ENCODE results near the gene EIF4G3.

Gene EIF4G3

GRCh38 chr1:21165076-21165475 is 11.6 kb downstream of the EIF4G3 start:
- H3K4me3 ChIP-seq (ENCODE audit: low read depth in 1 of 2, low read length in 2 of 2): no peak overlapping the region
- peaks cover 0 to 17% of the 10 kb centered on the region in 2 donors for H3K4me1 ChIP-seq (ENCODE audit: control insufficient read depth in 1 of 2, insufficient read depth in 2 of 2, low read length in 2 of 2)
- no peak overlapping the region for H3K27ac ChIP-seq (ENCODE audit: low read length)
- H3K36me3 ChIP-seq (ENCODE audit: control insufficient read depth in 1 of 2, insufficient read depth in 2 of 2, low read length in 2 of 2): peaks cover 3 to 6% of the 10 kb centered on the region in 2 donors
- H3K27me3 ChIP-seq (ENCODE audit: low read depth, low read length): no peaks in the 10 kb centered on the region
- H3K9me3 ChIP-seq (ENCODE audit: control insufficient read depth in 1 of 2, low read length in 2 of 2): no peaks in the 10 kb centered on the region

- no peaks in the 10 kb centered on the region for H3K9me3 ChIP-seq (ENCODE audit: control insufficient read depth in 1 of 2, low read length in 2 of 2)
- H3K4me1 ChIP-seq (ENCODE audit: control insufficient read depth in 1 of 2, insufficient read depth in 2 of 2, low read length in 2 of 2): peaks cover 0 to 17% of the 10 kb centered on the region in 2 donors
- H3K27me3 ChIP-seq (ENCODE audit: low read depth, low read length): no peaks in the 10 kb centered on the region
- peaks cover 3 to 6% of the 10 kb centered on the region in 2 donors for H3K36me3 ChIP-seq (ENCODE audit: control insufficient read depth in 1 of 2, insufficient read depth in 2 of 2, low read length in 2 of 2)
- H3K27ac ChIP-seq (ENCODE audit: low read length): no peak overlapping the region
- H3K4me3 ChIP-seq (ENCODE audit: low read depth in 1 of 2, low read length in 2 of 2): no peak overlapping the region
These were observed 12.4 kb downstream of the EIF4G3 start for GRCh38 chr1:21164266-21164665.

DNA sequence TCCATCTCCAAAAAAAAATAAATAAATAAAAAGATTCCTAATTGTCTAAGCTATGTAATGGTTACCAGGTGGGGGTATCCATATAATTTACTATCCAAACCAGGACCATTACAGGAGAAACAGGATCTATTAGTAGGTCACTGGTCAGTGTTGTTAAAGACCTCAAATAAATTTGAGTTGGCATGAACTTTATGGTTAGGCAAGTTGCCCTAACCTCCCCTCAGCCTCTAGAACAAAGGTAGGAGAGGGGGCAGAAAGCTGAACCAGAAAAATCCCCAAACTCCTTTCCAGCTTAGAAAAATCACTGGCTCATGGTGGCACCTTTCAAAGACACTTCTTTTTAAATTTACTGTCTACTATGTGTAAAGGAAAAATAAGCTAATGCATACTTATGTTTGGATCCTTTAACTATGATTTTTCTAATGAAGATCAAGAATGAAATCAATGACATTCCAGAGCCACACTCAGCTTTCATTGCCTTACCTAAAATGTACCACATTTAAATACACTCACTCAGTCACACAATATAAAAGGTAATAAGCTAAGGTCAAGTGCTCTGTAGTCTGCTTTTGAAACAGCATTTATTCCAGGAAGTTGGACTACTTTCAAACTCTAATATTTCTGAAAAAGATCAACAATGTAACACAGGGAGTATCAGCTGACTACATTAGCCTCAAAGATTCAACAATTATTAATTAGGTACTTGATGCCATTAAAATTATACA is 13.8 kb downstream of the EIF4G3 start:
- H3K27me3 ChIP-seq (ENCODE audit: low read depth, low read length): no peaks in the 10 kb centered on the region
- no peak overlapping the region for H3K27ac ChIP-seq (ENCODE audit: low read length)
- peaks cover 0 to 17% of the 10 kb centered on the region in 2 donors for H3K4me1 ChIP-seq (ENCODE audit: control insufficient read depth in 1 of 2, insufficient read depth in 2 of 2, low read length in 2 of 2)
- no peaks in the 10 kb centered on the region for H3K9me3 ChIP-seq (ENCODE audit: control insufficient read depth in 1 of 2, low read length in 2 of 2)
- H3K4me3 ChIP-seq (ENCODE audit: low read depth in 1 of 2, low read length in 2 of 2): no peak overlapping the region
- H3K36me3 ChIP-seq (ENCODE audit: control insufficient read depth in 1 of 2, insufficient read depth in 2 of 2, low read length in 2 of 2): peaks cover 0 to 3% of the 10 kb centered on the region in 2 donors

GRCh38 chr1:21161842-21162241 is 14.9 kb downstream of the EIF4G3 start:
- Histone ChIP-seq H3K27ac (ENCODE audit: low read length) (no peak overlapping the region), H3K4me3 (ENCODE audit: low read depth in 1 of 2, low read length in 2 of 2) (no peak overlapping the region), H3K9me3 (ENCODE audit: control insufficient read depth in 1 of 2, low read length in 2 of 2) (no peaks in the 10 kb centered on the region), H3K4me1 (ENCODE audit: control insufficient read depth in 1 of 2, insufficient read depth in 2 of 2, low read length in 2 of 2) (peaks cover 0 to 17% of the 10 kb centered on the region in 2 donors), H3K27me3 (ENCODE audit: low read depth, low read length) (no peaks in the 10 kb centered on the region), H3K36me3 (ENCODE audit: control insufficient read depth in 1 of 2, insufficient read depth in 2 of 2, low read length in 2 of 2) (peaks cover 0 to 3% of the 10 kb centered on the region in 2 donors)

DNA sequence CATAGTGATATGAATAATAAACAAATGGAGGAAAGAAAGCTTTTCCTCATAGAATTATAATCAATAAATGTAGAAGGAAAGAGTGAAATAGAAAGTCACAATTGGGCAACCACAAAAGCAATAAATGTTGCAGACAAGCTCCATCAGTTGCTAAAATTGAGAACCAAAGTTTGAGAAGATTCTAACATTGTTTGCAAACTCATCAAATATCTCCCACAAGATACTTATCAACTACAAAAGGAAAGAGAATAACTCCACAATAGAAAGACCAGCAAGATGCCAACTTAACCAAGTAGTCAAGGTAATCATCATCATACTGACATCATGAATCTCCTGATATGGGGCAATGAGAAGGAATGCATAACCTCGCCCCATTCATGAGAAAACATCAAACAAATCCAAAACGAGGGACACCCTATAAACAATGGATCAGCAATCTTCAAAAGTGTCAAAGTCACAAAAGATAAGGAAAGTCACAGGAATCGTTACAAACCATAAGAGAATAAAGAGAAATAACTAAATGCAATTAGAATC is 16.4 kb downstream of the EIF4G3 start:
- Histone ChIP-seq H3K36me3 (ENCODE audit: control insufficient read depth in 1 of 2, insufficient read depth in 2 of 2, low read length in 2 of 2) (peaks cover 0 to 3% of the 10 kb centered on the region in 2 donors), H3K4me1 (ENCODE audit: control insufficient read depth in 1 of 2, insufficient read depth in 2 of 2, low read length in 2 of 2) (peaks cover 0 to 16% of the 10 kb centered on the region in 2 donors), H3K4me3 (ENCODE audit: low read depth in 1 of 2, low read length in 2 of 2) (no peak overlapping the region), H3K27ac (ENCODE audit: low read length) (no peak overlapping the region), H3K27me3 (ENCODE audit: low read depth, low read length) (no peaks in the 10 kb centered on the region), H3K9me3 (ENCODE audit: control insufficient read depth in 1 of 2, low read length in 2 of 2) (no peaks in the 10 kb centered on the region)

- H3K4me3 ChIP-seq (ENCODE audit: low read depth in 1 of 2, low read length in 2 of 2): no peak overlapping the region
- H3K36me3 ChIP-seq (ENCODE audit: control insufficient read depth in 1 of 2, insufficient read depth in 2 of 2, low read length in 2 of 2): peaks cover 0 to 3% of the 10 kb centered on the region in 2 donors
- no peaks in the 10 kb centered on the region for H3K27me3 ChIP-seq (ENCODE audit: low read depth, low read length)
- no peak overlapping the region for H3K27ac ChIP-seq (ENCODE audit: low read length)
- H3K4me1 ChIP-seq (ENCODE audit: control insufficient read depth in 1 of 2, insufficient read depth in 2 of 2, low read length in 2 of 2): peaks cover 0 to 9% of the 10 kb centered on the region in 2 donors
- H3K9me3 ChIP-seq (ENCODE audit: control insufficient read depth in 1 of 2, low read length in 2 of 2): no peaks in the 10 kb centered on the region
These were observed 18.8 kb downstream of the EIF4G3 start for GRCh38 chr1:21157868-21158267.

DNA sequence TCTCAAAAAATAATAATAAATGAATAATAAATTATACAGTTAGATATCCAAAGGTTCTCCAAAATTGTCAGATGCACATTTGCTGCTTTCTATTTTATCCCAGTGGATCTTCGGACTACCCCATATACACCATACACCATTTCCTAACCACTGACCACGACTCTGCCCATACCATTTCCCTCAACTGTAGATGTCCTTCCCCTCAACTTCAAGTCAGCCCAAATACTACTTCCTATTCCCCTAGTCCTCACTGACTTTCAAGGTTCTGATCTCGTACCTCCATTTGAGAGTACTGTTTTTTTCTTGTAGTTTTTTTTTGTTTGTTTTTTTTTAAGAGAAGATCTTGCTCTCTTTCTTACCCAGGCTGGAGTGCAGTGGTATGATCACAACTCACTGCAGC is 19.6 kb downstream of the EIF4G3 start:
- Histone ChIP-seq H3K9me3 (ENCODE audit: control insufficient read depth in 1 of 2, low read length in 2 of 2) (no peaks in the 10 kb centered on the region), H3K4me3 (ENCODE audit: low read depth in 1 of 2, low read length in 2 of 2) (no peak overlapping the region), H3K27ac (ENCODE audit: low read length) (no peak overlapping the region), H3K36me3 (ENCODE audit: control insufficient read depth in 1 of 2, insufficient read depth in 2 of 2, low read length in 2 of 2) (peaks cover 0 to 3% of the 10 kb centered on the region in 2 donors), H3K27me3 (ENCODE audit: low read depth, low read length) (no peaks in the 10 kb centered on the region), H3K4me1 (ENCODE audit: control insufficient read depth in 1 of 2, insufficient read depth in 2 of 2, low read length in 2 of 2) (peaks cover 0 to 6% of the 10 kb centered on the region in 2 donors)

DNA sequence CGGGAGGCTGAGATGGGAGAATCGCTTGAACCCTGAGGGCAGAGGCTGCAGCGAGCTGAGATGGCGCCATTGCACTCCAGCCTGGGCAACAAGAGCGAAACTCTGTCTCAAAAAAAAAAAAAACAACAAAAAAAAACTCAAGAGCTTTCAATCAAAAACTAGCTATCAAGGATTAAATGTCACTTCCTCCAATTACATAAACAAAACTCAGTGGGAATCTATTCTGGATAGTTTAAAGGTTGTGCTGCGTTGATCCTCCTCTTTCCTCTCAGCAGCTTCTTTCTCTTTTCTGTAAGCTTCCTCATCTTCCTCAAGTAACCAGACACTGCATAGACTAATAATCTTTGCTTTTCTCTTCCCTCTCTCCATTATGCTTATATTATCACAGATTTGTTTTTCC is 20.7 kb downstream of the EIF4G3 start:
- Histone ChIP-seq H3K27ac (ENCODE audit: low read length) (no peak overlapping the region), H3K4me1 (ENCODE audit: control insufficient read depth in 1 of 2, insufficient read depth in 2 of 2, low read length in 2 of 2) (peaks cover 0 to 6% of the 10 kb centered on the region in 2 donors), H3K27me3 (ENCODE audit: low read depth, low read length) (no peaks in the 10 kb centered on the region), H3K4me3 (ENCODE audit: low read depth in 1 of 2, low read length in 2 of 2) (no peak overlapping the region), H3K9me3 (ENCODE audit: control insufficient read depth in 1 of 2, low read length in 2 of 2) (no peaks in the 10 kb centered on the region), H3K36me3 (ENCODE audit: control insufficient read depth in 1 of 2, insufficient read depth in 2 of 2, low read length in 2 of 2) (peaks cover 0 to 3% of the 10 kb centered on the region in 2 donors)

- H3K36me3 ChIP-seq (ENCODE audit: control insufficient read depth in 1 of 2, insufficient read depth in 2 of 2, low read length in 2 of 2): peaks cover 0 to 2% of the 10 kb centered on the region in 2 donors
- H3K4me1 ChIP-seq (ENCODE audit: control insufficient read depth in 1 of 2, insufficient read depth in 2 of 2, low read length in 2 of 2): peaks cover 0 to 12% of the 10 kb centered on the region in 2 donors
- H3K9me3 ChIP-seq (ENCODE audit: control insufficient read depth in 1 of 2, low read length in 2 of 2): no peaks in the 10 kb centered on the region
- no peak overlapping the region for H3K4me3 ChIP-seq (ENCODE audit: low read depth in 1 of 2, low read length in 2 of 2)
- H3K27me3 ChIP-seq (ENCODE audit: low read depth, low read length): no peaks in the 10 kb centered on the region
- no peak overlapping the region for H3K27ac ChIP-seq (ENCODE audit: low read length)
These were observed 22.0 kb downstream of the EIF4G3 start for GRCh38 chr1:21154717-21155116.

- Histone ChIP-seq H3K36me3 (ENCODE audit: control insufficient read depth in 1 of 2, insufficient read depth in 2 of 2, low read length in 2 of 2) (peaks cover 0 to 8% of the 10 kb centered on the region in 2 donors), H3K27me3 (ENCODE audit: low read depth, low read length) (no peaks in the 10 kb centered on the region), H3K4me1 (ENCODE audit: control insufficient read depth in 1 of 2, insufficient read depth in 2 of 2, low read length in 2 of 2) (peaks cover 0 to 19% of the 10 kb centered on the region in 2 donors), H3K27ac (ENCODE audit: low read length) (no peak overlapping the region), H3K4me3 (ENCODE audit: low read depth in 1 of 2, low read length in 2 of 2) (no peak overlapping the region), H3K9me3 (ENCODE audit: control insufficient read depth in 1 of 2, low read length in 2 of 2) (no peaks in the 10 kb centered on the region)
These were observed 23.3 kb downstream of the EIF4G3 start for GRCh38 chr1:21153388-21153787.

- Histone ChIP-seq H3K4me1 (ENCODE audit: control insufficient read depth in 1 of 2, insufficient read depth in 2 of 2, low read length in 2 of 2) (peaks cover 0 to 19% of the 10 kb centered on the region in 2 donors), H3K27me3 (ENCODE audit: low read depth, low read length) (no peaks in the 10 kb centered on the region), H3K9me3 (ENCODE audit: control insufficient read depth in 1 of 2, low read length in 2 of 2) (no peaks in the 10 kb centered on the region), H3K4me3 (ENCODE audit: low read depth in 1 of 2, low read length in 2 of 2) (no peak overlapping the region), H3K36me3 (ENCODE audit: control insufficient read depth in 1 of 2, insufficient read depth in 2 of 2, low read length in 2 of 2) (peaks cover 0 to 8% of the 10 kb centered on the region in 2 donors), H3K27ac (ENCODE audit: low read length) (no peak overlapping the region)
These were observed 24.1 kb downstream of the EIF4G3 start for GRCh38 chr1:21152423-21153100.

Measured in muscle layer of duodenum (tissue), 2 donors.